HG02588 (cell line): ENCODE measurements around the gene SLX4IP.
A peak's percentile ranks its signal among the peaks of the same experiment; 100 is the strongest.

Experiments
- ATAC-seq: cut with Tn5 transposase; IDR thresholded peaks from one replicate; pipeline ENCODE4 v1.9.1; 2021; ENCODE audit warnings: mild to moderate bottlenecking, moderate library complexity; ENCODE audit not compliant: unreplicated experiment

Gene SLX4IP

GRCh38 chr20:10427060-10427692, 7.9 kb upstream of the SLX4IP start:
- no peak for ATAC-seq

- no peak for ATAC-seq
Measured at GRCh38 chr20:10428008-10428407, 7.1 kb upstream of the SLX4IP start.

- no peak for ATAC-seq
Measured at GRCh38 chr20:10429443-10429981, 5.6 kb upstream of the SLX4IP start.

GRCh38 chr20:10430000-10430466, 5.1 kb upstream of the SLX4IP start:
- no peak for ATAC-seq

GRCh38 chr20:10430704-10431103, 4.4 kb upstream of the SLX4IP start:
- ATAC-seq = no peak

GRCh38 chr20:10432079-10432478, 3.0 kb upstream of the SLX4IP start:
- ATAC-seq = no peak

GRCh38 chr20:10433014-10433622, 2.0 kb upstream of the SLX4IP start:
- ATAC-seq = no peak

- ATAC-seq = peak; percentile 59
Measured at GRCh38 chr20:10433623-10434466, 1.3 kb upstream of the SLX4IP start, which contains the start of gene MKKS. Gene MKKS, minus strand, starts transcription at chr20:10434222. Its CDS starts 20,708 bp downstream, at chr20:10413514.

- ATAC-seq = peak; percentile 41
Measured at GRCh38 chr20:10434467-10434831, 656 bp upstream of the SLX4IP start.

GRCh38 chr20:10436053-10436699, 1.1 kb downstream of the SLX4IP start:
- no peak for ATAC-seq

- ATAC-seq = no peak
Measured at GRCh38 chr20:10438217-10438616, 3.1 kb downstream of the SLX4IP start.

GRCh38 chr20:10443936-10444335, 8.8 kb downstream of the SLX4IP start:
- ATAC-seq = no peak

- no peak for ATAC-seq
Measured at GRCh38 chr20:10445758-10446157, 10.7 kb downstream of the SLX4IP start.

GRCh38 chr20:10447028-10447427, 11.9 kb downstream of the SLX4IP start:
- ATAC-seq = peak; percentile 98

- no peak for ATAC-seq
Measured at GRCh38 chr20:10448270-10449156, 13.4 kb downstream of the SLX4IP start.

GRCh38 chr20:10449270-10449669, 14.2 kb downstream of the SLX4IP start:
- no peak for ATAC-seq

GRCh38 chr20:10453241-10453640, 18.1 kb downstream of the SLX4IP start:
- peak; percentile 98 for ATAC-seq

- ATAC-seq = no peak
Measured at GRCh38 chr20:10454151-10454750, 19.1 kb downstream of the SLX4IP start.

- no peak for ATAC-seq
Measured at GRCh38 chr20:10461495-10461894, 26.4 kb downstream of the SLX4IP start.

GRCh38 chr20:10462516-10462915, 27.4 kb downstream of the SLX4IP start:
- ATAC-seq = no peak
